AG09319 (cell line): ENCODE data around the gene HDHD3.

Experiments used
- DNase-seq: peaks from one replicate; pipeline ENCODE4 v3.0.0-alpha.2; 2010; ENCODE audit warnings: low read depth; ENCODE audit errors: extremely low read depth
- CTCF ChIP-seq: IDR thresholded peaks from 2 replicates; pipeline ENCODE4 v1.5.1; 2011; ENCODE audit warnings: low read depth, mild to moderate bottlenecking, inconsistent platforms, low read length, moderate library complexity

HDHD3 gene

DNA sequence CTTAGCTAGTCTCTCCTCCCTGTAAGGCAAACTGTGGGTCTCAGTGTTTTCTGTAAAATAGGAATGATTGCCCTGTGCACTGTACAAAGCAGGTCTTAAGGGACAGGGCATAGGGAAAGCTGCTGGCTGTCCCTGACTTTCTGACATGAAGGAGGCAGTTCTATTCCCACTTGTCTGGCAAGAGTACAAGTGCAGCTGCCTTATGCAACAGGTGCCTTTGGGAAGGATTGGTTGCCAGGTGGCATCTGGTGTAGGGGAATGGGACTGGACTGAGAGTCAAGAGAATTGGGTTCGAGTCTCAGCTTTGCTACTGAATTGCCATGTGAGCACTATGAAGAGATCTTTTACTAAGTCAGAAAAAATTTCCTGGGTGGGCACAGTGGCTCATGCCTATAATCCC, 17.4 kb downstream of the HDHD3 start:
- TF ChIP-seq CTCF = no peak
- DNase-seq = no peak

GRCh38 chr9:113356686-113357292, 20.0 kb downstream of the HDHD3 start:
- TF ChIP-seq CTCF = no peak
- no peak for DNase-seq

- no peak for DNase-seq
- peak; percentile 15 for TF ChIP-seq CTCF
Observed at GRCh38 chr9:113355040-113355596, 21.7 kb downstream of the HDHD3 start.

DNA sequence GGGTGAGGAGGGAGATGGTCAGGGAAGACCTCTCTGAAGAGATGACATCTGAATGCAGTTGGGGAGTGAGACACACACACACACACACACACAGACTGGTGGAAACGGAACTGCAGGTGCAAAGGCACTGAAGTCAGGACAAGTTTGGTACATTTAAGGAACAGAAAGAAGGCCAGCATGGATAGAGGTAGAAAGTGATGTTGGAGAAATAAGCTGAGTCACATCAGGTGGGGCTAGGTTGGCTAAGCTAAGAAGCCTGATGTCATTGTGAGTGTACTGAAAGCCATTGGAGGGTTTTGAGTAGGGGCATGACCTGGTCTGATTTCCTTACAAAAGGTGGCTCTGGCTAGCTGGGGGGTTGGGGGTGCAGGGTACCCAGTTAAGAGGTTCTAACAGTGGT, 24.4 kb downstream of the HDHD3 start:
- TF ChIP-seq CTCF = no peak
- no peak for DNase-seq

GRCh38 chr9:113352006-113352405, 24.8 kb downstream of the HDHD3 start:
- TF ChIP-seq CTCF = no peak
- no peak for DNase-seq

- DNase-seq = no peak
- no peak for TF ChIP-seq CTCF
Observed at GRCh38 chr9:113350937-113351336, 25.8 kb downstream of the HDHD3 start.

DNA sequence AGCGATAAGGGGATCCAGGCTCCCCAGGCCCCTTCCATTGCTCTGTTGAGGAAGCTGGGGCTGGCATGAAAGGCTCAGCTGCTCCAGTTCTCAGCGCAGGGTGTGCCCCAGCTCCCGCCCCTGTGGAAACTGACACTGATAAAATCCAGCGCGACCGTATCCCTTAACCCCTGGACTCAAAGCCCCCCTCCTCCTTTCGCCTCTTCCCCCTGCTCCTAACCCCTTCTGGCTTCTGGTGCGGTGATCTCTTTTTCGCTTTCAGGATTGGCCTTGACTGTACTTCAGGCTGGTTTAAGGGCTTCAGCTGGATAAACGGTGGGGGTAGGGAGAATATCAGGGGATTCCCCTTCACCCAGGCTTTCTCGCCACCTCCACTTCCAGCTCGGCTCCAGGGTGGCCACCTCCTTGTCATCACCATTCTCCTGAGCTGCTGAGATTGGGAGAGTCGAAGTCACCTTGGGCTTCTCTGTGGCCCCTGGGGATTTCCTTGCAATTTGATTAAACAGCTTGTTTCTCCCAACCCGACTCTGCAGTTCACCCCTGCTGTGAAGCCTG, 26.6 kb downstream of the HDHD3 start:
- no peak for DNase-seq

More for the DNA sequence above, 26.6 kb downstream of the HDHD3 start:
- TF ChIP-seq CTCF = no peak
